Right lobe of liver (tissue), 4 donors: ENCODE data around the gene ZDHHC5.

Source experiments
- POLR2A ChIP-seq: fragments of 450-650 bp; IDR thresholded peaks from one replicate; pipeline ENCODE4 v1.6.1; 2017; ENCODE audit warnings: antibody characterized with exemption, mild to moderate bottlenecking
- TF ChIP-seq, protein P1 (sequence below), 4 donors: fragments of 200-600 bp in 3 of 4; fragments of 450-650 bp in 1 of 4; IDR thresholded peaks; one replicate each; pipeline versions ENCODE4 v1.5.1 to v1.8.0; 2016 to 2022; ENCODE audit warnings: antibody characterized with exemption in 4 of 4, mild to moderate bottlenecking in 2 of 4
- donor health status: DM: no; HTN: no; CAD: no.
- donor health status: DM: no; HTN: no; CAD: no.
- donor health status: DM: no; HTN: yes; CAD: no.

GRCh38 chr11:57622263-57622662 lies 45.7 kb upstream of the ZDHHC5 start:
- no peak for TF ChIP-seq POLR2A
- TF ChIP-seq, protein P1, sequence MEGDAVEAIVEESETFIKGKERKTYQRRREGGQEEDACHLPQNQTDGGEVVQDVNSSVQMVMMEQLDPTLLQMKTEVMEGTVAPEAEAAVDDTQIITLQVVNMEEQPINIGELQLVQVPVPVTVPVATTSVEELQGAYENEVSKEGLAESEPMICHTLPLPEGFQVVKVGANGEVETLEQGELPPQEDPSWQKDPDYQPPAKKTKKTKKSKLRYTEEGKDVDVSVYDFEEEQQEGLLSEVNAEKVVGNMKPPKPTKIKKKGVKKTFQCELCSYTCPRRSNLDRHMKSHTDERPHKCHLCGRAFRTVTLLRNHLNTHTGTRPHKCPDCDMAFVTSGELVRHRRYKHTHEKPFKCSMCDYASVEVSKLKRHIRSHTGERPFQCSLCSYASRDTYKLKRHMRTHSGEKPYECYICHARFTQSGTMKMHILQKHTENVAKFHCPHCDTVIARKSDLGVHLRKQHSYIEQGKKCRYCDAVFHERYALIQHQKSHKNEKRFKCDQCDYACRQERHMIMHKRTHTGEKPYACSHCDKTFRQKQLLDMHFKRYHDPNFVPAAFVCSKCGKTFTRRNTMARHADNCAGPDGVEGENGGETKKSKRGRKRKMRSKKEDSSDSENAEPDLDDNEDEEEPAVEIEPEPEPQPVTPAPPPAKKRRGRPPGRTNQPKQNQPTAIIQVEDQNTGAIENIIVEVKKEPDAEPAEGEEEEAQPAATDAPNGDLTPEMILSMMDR (IDR thresholded peaks at IDR 0.05), result no peak
